Prostate gland (tissue), 2 donors: Measurements from ENCODE around the gene GPR42. TPM values are rescaled to one million over a fixed set of nuclear protein-coding genes. Genes with fewer than 3 reads are reported as not detected.
"Not testable (repeated sequence)": the region's sequence is repeated elsewhere in the genome, so short reads cannot be mapped to it uniquely, and the experiment has no call there.

Experiments
- DNase-seq: peaks from one replicate; pipeline ENCODE4 v3.0.0-alpha.2; 2019; ENCODE audit warnings: low spot score
- H3K27ac ChIP-seq, 2 donors: fragments of 200-600 bp; sonication (generic); 2 replicates each; pipeline ENCODE4 v1.5.1; 2017 to 2019
- H3K27me3 ChIP-seq: fragments of 200-600 bp; sonication (generic); replicated peaks from 2 replicates; pipeline ENCODE4 v1.5.1; 2019; ENCODE audit not compliant: insufficient read depth
- H3K36me3 ChIP-seq, 2 donors: fragments of 200-600 bp; sonication (generic); 1 replicate in 1 of 2; 2 replicates in 1 of 2; pipeline versions ENCODE4 v1.5.1 to v1.8.1; 2017 to 2019
- H3K4me1 ChIP-seq: fragments of 200-600 bp; sonication (generic); replicated peaks from 2 replicates; pipeline ENCODE4 v1.5.1; 2019
- H3K4me3 ChIP-seq, 2 donors: fragments of 200-600 bp; sonication (generic); 2 replicates each; pipeline ENCODE4 v1.5.1; 2017 to 2019
- H3K9me3 ChIP-seq: fragments of 200-600 bp; sonication (generic); 2 replicates; pipeline ENCODE4 v1.5.1; 2017
- POLR2A ChIP-seq: fragments of 450-650 bp; IDR thresholded peaks from one replicate; pipeline ENCODE4 v1.6.1; 2016; ENCODE audit warnings: antibody characterized with exemption, mild to moderate bottlenecking
- POLR2AphosphoS5 ChIP-seq: sonication (generic); formaldehyde crosslinking; IDR thresholded peaks from one replicate; pipeline ENCODE4 v1.6.1; 2017; ENCODE audit warnings: antibody characterized with exemption
- WGBS: methylation state at CpG from one replicate; pipeline ENCODE4 v1.1.5; 2018; 5-methylcytosine and 5-hydroxymethylcytosine counted together
- intact Hi-C: fragments of 100-400 bp; cut with DNase I; formaldehyde crosslinking; loops from one replicate; pipeline ENCODE4 v1.14.2; 2022
- total RNA-seq, 2 donors: library from RNA; depleted of rRNA; stranded (reverse); fragments of >200 nt; gene quantifications; one replicate each; pipeline ENCODE4 v1.1.0, GENCODE V29; 2016
- TF ChIP-seq, protein P1 (sequence below), 4 experiments: fragments of 200-600 bp in 2 of 4; fragments of 450-650 bp in 2 of 4; sonication (generic) in 2 of 4; IDR thresholded peaks; 1 replicate in 3 of 4; 2 replicates in 1 of 4; pipeline ENCODE4 v1.5.1; 2016 to 2019; ENCODE audit warnings: antibody characterized with exemption in 4 of 4, mild to moderate bottlenecking in 2 of 4, moderate library complexity in 2 of 4

The GPR42 gene
- total RNA-seq, 2 donors from 2014 or later: not detected

GRCh38 chr19:35368378-35368777, 2.5 kb upstream of the GPR42 start:
- intact Hi-C loops: no loop called here
- Histone ChIP-seq H3K4me1 (no peaks in the 10 kb centered on the region), H3K27ac (no peak overlapping the region), H3K36me3 (no peaks in the 10 kb centered on the region), H3K4me3 (no peak overlapping the region), H3K27me3 (no peaks in the 10 kb centered on the region), H3K9me3 (no peaks in the 10 kb centered on the region)
- WGBS: 46% methylated on average over 1 of the region's 1 CpG
- TF ChIP-seq POLR2A (no peak), POLR2AphosphoS5 (no peak)
- TF ChIP-seq, protein P1, sequence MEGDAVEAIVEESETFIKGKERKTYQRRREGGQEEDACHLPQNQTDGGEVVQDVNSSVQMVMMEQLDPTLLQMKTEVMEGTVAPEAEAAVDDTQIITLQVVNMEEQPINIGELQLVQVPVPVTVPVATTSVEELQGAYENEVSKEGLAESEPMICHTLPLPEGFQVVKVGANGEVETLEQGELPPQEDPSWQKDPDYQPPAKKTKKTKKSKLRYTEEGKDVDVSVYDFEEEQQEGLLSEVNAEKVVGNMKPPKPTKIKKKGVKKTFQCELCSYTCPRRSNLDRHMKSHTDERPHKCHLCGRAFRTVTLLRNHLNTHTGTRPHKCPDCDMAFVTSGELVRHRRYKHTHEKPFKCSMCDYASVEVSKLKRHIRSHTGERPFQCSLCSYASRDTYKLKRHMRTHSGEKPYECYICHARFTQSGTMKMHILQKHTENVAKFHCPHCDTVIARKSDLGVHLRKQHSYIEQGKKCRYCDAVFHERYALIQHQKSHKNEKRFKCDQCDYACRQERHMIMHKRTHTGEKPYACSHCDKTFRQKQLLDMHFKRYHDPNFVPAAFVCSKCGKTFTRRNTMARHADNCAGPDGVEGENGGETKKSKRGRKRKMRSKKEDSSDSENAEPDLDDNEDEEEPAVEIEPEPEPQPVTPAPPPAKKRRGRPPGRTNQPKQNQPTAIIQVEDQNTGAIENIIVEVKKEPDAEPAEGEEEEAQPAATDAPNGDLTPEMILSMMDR (IDR thresholded peaks at IDR 0.05): no peak
- DNase-seq: no peak

DNA sequence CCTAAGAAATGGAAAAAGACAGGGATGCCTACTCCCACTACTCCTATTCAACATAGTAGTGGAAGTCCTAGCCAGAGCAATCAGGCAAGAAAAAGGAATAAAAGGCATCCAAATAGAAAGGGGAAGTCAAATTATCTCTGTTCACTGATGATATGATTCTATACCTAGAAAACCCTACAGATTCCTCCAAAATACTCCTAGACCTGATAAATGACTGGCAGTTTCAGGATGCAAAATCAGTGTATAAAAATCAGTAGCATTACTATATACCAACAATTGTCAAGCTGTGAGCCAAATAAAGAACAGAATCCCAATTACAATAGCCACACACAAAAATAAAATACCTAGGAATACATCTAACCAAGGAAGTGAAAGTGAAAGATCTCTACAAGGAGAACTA, 1.3 kb upstream of the GPR42 start:
- Histone ChIP-seq H3K4me3 (no peak overlapping the region), H3K27ac (no peak overlapping the region), H3K9me3 (no peaks in the 10 kb centered on the region), H3K4me1 (no peaks in the 10 kb centered on the region), H3K27me3 (no peaks in the 10 kb centered on the region), H3K36me3 (no peaks in the 10 kb centered on the region)
- intact Hi-C loops: no loop called here
- DNase-seq: no peak
- TF ChIP-seq POLR2AphosphoS5 (no peak), POLR2A (no peak)
- TF ChIP-seq, protein P1 (IDR thresholded peaks at IDR 0.05): no peak

- no peak overlapping the region for H3K27ac ChIP-seq
- H3K36me3 ChIP-seq: no peaks in the 10 kb centered on the region
- intact Hi-C loops: no loop called here
- 84% methylated on average over 7 of the region's 7 CpGs for WGBS
- TF ChIP-seq, protein P1 (IDR thresholded peaks at IDR 0.05): no peak
- no peak for TF ChIP-seq POLR2AphosphoS5
- no peak for TF ChIP-seq POLR2A
- no peaks in the 10 kb centered on the region for H3K4me1 ChIP-seq
- H3K9me3 ChIP-seq: no peaks in the 10 kb centered on the region
- no peak for DNase-seq
- H3K27me3 ChIP-seq: no peaks in the 10 kb centered on the region
- H3K4me3 ChIP-seq: no peak overlapping the region
Measured at GRCh38 chr19:35373492-35373891, 2.6 kb downstream of the GPR42 start.

GRCh38 chr19:35374031-35374430, 3.2 kb downstream of the GPR42 start:
- H3K27ac ChIP-seq, intact Hi-C loops, DNase-seq, H3K4me1 ChIP-seq, H3K4me3 ChIP-seq, H3K9me3 ChIP-seq, H3K27me3 ChIP-seq, H3K36me3 ChIP-seq: not testable (repeated sequence)

DNA sequence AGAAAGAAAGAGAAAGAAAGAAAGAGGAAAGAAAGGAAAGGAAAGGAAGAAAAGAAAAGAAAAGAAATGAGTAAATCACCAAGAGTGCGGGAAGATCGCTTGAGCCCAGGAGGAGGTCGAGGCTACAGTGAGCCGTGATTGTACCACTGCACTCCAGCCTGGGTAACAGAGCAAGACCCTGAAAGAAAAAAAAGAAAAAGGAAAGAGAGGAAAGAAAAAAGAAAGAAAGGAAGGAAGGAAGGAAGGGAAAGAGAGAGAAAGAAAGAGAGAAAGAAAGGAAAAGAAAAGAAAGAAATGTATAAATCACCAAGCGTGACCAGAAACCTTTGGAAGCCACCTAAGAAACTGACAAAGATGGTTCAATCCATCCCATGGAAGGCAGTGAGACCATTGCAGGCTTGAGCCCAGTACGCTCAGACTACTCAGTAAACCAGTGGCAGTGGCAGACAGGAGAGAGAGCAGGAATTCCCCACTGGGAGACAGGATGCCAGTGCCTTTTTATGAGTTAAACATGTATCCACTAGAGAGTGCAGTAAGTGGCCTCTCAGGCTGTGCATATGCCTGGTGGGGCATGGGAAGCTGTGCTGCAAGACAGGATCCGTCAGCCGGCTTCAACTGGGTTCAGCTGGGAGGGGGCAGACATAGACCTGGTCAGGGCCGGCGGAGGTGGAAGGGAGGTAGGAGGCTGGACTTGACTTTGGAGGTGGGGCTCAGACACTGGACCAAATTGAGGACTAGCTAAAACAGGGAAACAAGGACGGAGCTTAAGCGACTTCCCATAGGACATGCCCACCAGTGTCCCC, 4.8 kb downstream of the GPR42 start:
- intact Hi-C loops: no loop called here
- no peaks in the 10 kb centered on the region for H3K9me3 ChIP-seq
- H3K4me3 ChIP-seq: no peak overlapping the region
- H3K27ac ChIP-seq: no peak overlapping the region
- no peaks in the 10 kb centered on the region for H3K27me3 ChIP-seq
- TF ChIP-seq, protein P1 (IDR thresholded peaks at IDR 0.05): no peak
- TF ChIP-seq POLR2A (no peak), POLR2AphosphoS5 (no peak)
- no peak for DNase-seq
- WGBS: 73% methylated on average over 12 of the region's 12 CpGs
- H3K4me1 ChIP-seq: no peaks in the 10 kb centered on the region
- H3K36me3 ChIP-seq: no peaks in the 10 kb centered on the region
